Skeletal muscle satellite cell (primary cell): ENCODE measurements around the gene SMIM14.
A peak's percentile ranks its signal among the peaks of the same experiment; 100 is the strongest.
"Not testable (repeated sequence)": the region's sequence is repeated elsewhere in the genome, so short reads cannot be mapped to it uniquely, and the experiment has no call there.

Experiments used
- H3K27me3 ChIP-seq: 2 replicates; pipeline ENCODE4 v1.7.0; 2013; ENCODE audit warnings: low read length; ENCODE audit not compliant: control insufficient read depth, insufficient read depth
- H3K36me3 ChIP-seq: 2 replicates; pipeline ENCODE4 v1.7.0; 2013; ENCODE audit warnings: mild to moderate bottlenecking, control low read depth, low read length; ENCODE audit not compliant: insufficient read depth
- H3K4me1 ChIP-seq: 2 replicates; pipeline ENCODE4 v1.7.0; 2013; ENCODE audit warnings: low read length; ENCODE audit not compliant: control insufficient read depth, insufficient read depth
- H3K4me2 ChIP-seq: 2 replicates; pipeline ENCODE4 v1.7.0; 2013; ENCODE audit warnings: mild to moderate bottlenecking, low read length
- H3K4me3 ChIP-seq: 2 replicates; pipeline ENCODE4 v1.7.0; 2013; ENCODE audit warnings: low read length
- H3K9ac ChIP-seq: 2 replicates; pipeline ENCODE4 v1.7.0; 2013; ENCODE audit warnings: mild to moderate bottlenecking, low read depth, low read length, moderate library complexity
- H3K9me3 ChIP-seq: replicated peaks from 2 replicates; pipeline ENCODE4 v1.7.0; 2013; ENCODE audit warnings: mild to moderate bottlenecking, control low read depth, low read length

The SMIM14 gene

DNA sequence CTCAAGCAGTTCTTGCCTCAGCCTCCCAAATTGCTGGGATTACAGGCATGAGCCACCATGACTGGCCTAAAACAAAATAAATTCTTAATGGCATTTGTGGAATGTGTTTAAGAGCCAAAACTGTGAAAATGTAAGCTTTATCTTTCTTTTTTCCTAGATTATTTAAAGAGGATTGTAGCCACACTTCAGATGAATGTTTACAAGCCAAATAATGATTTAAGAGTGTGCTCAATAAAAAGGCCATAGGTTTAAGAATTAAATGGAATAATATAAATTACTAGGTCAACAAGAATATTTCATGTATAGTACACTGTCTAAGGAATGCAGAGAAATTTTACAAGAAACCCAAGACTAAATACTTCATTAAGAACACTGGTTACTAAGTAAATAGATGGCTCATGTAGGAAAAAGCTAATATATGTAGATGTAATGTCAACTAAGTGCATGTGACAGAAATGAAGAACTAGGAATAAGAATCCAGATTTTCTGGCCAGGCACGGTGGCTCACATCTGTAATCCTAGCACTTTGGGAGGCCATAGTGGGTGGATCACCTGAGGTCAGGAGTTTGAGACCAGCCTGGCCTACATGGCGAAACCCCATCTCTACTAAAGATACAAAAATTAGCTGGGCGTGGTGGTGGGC lies 90.1 kb downstream of the SMIM14 start:
- H3K4me3 ChIP-seq, result no peak overlapping the region
- peaks cover 18% of the 10 kb centered on the region for H3K36me3 ChIP-seq
- H3K9ac ChIP-seq, result no peak overlapping the region
- peaks cover 12% of the 10 kb centered on the region for H3K4me1 ChIP-seq
- no peak overlapping the region for H3K4me2 ChIP-seq
- peaks cover 3% of the 10 kb centered on the region for H3K9me3 ChIP-seq
- no peaks in the 10 kb centered on the region for H3K27me3 ChIP-seq

DNA sequence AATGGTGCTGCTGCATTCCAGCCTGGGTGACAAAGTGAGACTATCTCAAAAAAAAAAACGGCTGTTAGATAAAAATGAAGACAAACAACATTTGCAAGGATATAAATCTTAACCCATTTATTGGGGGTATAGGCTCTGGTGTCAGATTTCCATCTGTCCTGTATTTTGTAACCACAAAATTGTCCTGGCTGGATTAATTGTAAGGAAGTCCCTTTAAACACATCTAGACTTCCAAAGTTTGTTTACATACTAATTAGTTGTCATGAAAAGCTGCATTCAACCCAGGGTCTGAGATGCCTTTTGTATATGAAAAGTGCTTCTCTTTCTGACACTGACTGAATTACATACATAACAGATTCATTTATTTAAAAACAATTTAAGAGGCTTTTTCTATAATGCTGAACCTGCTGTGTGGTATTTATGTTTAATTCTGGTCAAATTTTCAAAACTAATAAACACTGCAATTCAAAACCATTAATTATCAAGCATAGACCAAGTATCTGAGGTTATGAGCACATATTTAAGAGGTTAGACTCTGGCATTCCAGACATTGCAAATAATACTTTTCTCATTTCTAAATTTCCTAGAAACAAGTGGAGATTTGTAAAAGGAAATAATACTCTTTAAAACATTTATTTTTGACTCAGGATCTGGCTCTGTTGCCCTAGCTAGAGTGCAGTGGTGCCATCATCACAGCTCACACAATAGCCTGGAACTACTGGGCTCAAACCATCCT lies 93.9 kb downstream of the SMIM14 start:
- no peak overlapping the region for H3K9ac ChIP-seq
- no peaks in the 10 kb centered on the region for H3K27me3 ChIP-seq
- peaks cover 7% of the 10 kb centered on the region for H3K36me3 ChIP-seq
- H3K9me3 ChIP-seq, result peaks cover 3% of the 10 kb centered on the region
- H3K4me3 ChIP-seq, result no peak overlapping the region
- peaks cover 21% of the 10 kb centered on the region for H3K4me1 ChIP-seq
- no peak overlapping the region for H3K4me2 ChIP-seq

DNA sequence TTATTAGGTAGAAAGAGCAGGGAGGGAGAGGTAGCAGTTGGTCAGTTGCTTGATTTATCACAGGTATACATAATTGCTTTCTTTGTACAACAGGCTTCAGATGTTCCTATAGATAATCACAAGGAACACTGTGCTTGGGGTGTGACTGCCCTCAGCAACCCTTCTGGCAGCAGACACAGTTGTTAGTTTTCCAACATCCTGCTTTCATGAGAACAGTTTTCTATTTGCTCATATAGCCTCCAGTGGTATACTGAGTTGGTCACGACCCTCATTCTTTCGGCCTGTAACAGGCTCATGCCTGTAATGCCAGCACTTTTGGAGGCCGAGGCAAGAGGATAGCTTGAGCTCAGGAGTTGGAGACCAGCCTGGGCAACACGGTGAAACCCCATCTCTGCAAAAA lies 94.6 kb downstream of the SMIM14 start:
- peaks cover 27% of the 10 kb centered on the region for H3K4me1 ChIP-seq
- H3K4me3 ChIP-seq, H3K9me3 ChIP-seq, H3K4me2 ChIP-seq, H3K36me3 ChIP-seq, H3K27me3 ChIP-seq, H3K9ac ChIP-seq: not testable (repeated sequence)

DNA sequence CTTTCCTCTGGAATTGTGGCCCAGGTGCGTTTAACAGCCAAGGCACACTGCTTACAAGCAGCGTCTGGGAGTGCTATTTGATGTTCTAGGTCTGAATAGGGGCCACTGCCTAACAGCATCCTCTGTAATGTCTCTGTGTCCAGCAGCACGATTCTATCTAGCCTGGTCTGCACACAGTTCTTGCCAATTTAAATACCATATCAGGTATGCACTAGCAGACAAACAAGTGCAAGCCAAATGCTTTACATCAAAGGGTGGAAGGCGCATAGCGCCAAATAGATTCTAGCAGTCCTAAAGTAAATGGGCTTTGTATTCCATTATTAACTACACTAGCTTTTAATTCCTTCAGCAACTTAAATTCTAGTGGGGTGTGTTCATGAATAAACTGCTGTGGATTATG lies 95.6 kb downstream of the SMIM14 start:
- Histone ChIP-seq H3K9me3 (peaks cover 3% of the 10 kb centered on the region), H3K4me2 (no peak overlapping the region), H3K9ac (no peak overlapping the region), H3K4me1 (peaks cover 27% of the 10 kb centered on the region), H3K27me3 (no peaks in the 10 kb centered on the region), H3K36me3 (peaks cover 7% of the 10 kb centered on the region), H3K4me3 (no peak overlapping the region)

DNA sequence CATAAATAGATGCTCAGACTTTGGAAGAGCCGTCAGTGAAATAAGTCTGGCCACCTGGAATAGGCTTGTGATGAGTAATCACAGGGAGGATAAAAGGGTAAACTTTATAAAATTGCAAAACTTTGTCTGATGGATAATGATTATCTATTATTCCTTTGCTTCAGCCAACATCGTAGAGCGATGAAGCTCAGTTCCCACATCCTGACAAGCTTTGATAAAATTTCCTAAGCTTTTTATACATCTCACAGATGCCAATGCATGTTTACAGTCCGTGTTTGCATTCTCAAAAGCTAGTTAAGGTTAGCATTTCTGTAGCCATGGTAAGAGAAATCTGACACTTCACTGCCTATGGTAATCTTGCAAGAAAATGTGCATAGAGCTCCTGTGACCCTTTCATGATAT lies 96.1 kb downstream of the SMIM14 start:
- H3K27me3 ChIP-seq, result no peaks in the 10 kb centered on the region
- no peak overlapping the region for H3K9ac ChIP-seq
- no peak overlapping the region for H3K4me2 ChIP-seq
- H3K9me3 ChIP-seq, result peaks cover 3% of the 10 kb centered on the region
- peaks cover 7% of the 10 kb centered on the region for H3K36me3 ChIP-seq
- no peak overlapping the region for H3K4me3 ChIP-seq
- peaks cover 27% of the 10 kb centered on the region for H3K4me1 ChIP-seq

DNA sequence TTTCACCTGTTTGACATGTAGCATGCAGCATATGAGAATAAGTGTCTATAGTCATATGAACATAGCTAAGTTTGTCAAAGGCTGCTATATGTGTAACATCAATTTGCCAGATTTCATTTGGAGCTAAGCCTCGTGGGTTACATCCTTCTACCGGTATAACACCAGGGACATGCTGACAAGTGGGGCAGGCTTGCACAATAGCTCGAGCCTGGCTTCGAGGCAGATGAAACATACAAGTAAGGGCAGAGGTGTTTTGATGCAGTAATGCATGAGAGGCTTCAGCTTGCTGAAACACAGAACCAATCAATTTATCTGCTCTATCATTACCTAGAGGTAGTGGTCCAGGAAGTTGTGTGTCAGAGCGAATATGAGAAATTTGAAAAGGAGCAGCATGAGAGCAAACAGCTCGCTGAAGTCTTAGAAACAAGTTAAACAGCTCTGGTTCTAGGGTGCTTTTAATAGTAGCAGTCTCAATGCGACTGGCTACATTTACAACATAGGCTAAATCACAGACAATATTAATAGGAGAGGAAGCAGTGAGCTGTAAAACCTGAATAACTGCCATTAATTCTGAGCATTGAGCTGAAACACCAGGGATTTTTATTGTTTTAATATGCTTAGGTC lies 96.6 kb downstream of the SMIM14 start:
- Histone ChIP-seq H3K27me3 (no peaks in the 10 kb centered on the region), H3K4me2 (no peak overlapping the region), H3K36me3 (peaks cover 7% of the 10 kb centered on the region), H3K4me3 (no peak overlapping the region), H3K9me3 (peaks cover 3% of the 10 kb centered on the region), H3K9ac (no peak overlapping the region), H3K4me1 (peaks cover 27% of the 10 kb centered on the region)

DNA sequence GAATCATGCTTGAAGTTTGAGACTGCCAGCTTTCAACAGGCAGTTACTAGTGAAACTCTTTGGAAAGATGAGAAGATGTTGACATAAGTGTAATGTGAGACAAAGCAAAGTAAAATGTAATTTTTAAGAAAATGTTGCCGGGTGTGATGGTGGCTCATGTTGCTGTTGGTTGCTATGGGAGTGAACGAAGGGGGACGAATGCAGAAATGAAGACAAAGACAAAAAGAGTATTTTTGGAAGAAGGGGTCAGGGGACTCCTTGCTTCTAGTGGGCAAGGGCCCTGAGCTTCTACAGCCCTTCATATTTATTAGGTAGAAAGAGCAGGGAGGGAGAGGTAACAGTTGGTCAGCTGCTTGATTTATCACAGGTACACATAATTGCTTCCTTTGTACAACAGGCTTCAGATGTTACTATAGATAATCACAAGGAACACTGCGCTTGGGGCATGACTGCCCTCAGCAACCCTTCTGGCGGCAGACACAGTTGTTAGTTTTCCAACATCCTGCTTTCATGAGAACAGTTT lies 99.5 kb downstream of the SMIM14 start:
- H3K36me3 ChIP-seq, result peaks cover 4% of the 10 kb centered on the region
- H3K4me2 ChIP-seq, result peak overlapping the region; percentile 35
- peaks cover 3% of the 10 kb centered on the region for H3K9me3 ChIP-seq
- peaks cover 22% of the 10 kb centered on the region for H3K4me1 ChIP-seq
- H3K9ac ChIP-seq, result no peak overlapping the region
- no peak overlapping the region for H3K4me3 ChIP-seq
- no peaks in the 10 kb centered on the region for H3K27me3 ChIP-seq

DNA sequence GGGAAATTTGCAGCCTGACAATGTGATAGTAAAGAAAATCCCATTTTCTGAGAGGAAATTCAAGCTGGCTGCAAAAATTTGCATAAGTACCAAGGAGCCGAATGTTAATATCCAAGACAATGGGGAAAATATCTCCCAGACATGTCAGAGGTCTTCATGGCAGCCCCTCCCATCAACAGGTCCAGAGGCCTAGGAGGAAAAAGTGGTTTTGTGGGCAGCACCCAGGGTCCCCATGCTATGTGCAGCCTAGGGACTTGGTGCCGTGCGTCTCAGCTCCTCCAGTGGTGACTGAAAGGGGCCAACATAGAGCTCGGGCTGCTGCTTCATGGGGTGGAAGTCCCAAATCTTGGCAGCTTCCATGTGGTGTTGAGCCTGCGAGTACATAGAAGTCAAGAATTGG lies 105.1 kb downstream of the SMIM14 start:
- Histone ChIP-seq H3K4me3 (no peak overlapping the region), H3K9me3 (no peaks in the 10 kb centered on the region), H3K36me3 (peaks cover 3% of the 10 kb centered on the region), H3K9ac (no peak overlapping the region), H3K27me3 (no peaks in the 10 kb centered on the region), H3K4me2 (no peak overlapping the region), H3K4me1 (peaks cover 8% of the 10 kb centered on the region)

DNA sequence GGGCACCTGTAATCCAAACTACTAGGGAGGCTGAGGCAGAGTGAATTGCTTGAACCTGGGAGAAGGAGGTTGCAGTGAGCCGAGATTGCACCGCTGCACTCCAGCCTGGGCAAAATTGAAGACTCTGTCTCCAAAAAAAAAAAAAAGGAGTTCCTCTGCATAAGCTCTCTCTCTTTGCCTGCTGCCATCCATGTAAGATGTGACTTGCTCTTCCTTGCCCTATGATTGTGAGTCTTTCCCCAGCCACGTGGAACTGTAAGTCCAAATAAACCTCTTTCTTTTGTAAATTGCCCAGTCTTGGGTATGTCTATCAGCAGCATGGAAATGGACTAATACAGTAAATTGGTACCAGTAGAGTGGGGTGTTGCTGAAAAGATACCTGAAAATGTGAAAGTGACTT lies 106.4 kb downstream of the SMIM14 start:
- not testable (repeated sequence) for H3K4me3 ChIP-seq, H3K27me3 ChIP-seq, H3K4me1 ChIP-seq, H3K9me3 ChIP-seq, H3K36me3 ChIP-seq, H3K9ac ChIP-seq, H3K4me2 ChIP-seq

DNA sequence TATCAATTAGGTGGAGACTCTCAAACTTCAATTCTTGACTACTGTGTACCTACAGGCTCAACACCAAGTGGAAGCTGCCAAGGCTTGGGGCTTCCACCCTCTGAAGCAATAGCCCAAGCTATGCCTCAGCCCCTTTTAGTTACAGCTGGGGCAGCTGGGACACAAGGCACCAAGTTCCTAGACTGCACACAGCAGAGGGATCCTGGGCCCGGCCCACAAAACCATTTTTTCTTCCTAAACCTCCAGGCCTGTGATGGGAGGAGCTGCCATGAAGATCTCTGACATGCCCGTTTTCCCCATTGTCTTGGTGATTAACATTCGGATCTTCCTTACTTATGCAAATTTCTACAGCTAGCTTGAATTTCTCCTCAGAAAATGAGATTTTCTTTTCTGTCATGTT lies 108.0 kb downstream of the SMIM14 start:
- no peak overlapping the region for H3K4me3 ChIP-seq
- H3K4me2 ChIP-seq, result no peak overlapping the region
- H3K9me3 ChIP-seq, result no peaks in the 10 kb centered on the region
- peaks cover 7% of the 10 kb centered on the region for H3K4me1 ChIP-seq
- no peaks in the 10 kb centered on the region for H3K27me3 ChIP-seq
- H3K9ac ChIP-seq, result no peak overlapping the region
- H3K36me3 ChIP-seq, result peaks cover 3% of the 10 kb centered on the region

DNA sequence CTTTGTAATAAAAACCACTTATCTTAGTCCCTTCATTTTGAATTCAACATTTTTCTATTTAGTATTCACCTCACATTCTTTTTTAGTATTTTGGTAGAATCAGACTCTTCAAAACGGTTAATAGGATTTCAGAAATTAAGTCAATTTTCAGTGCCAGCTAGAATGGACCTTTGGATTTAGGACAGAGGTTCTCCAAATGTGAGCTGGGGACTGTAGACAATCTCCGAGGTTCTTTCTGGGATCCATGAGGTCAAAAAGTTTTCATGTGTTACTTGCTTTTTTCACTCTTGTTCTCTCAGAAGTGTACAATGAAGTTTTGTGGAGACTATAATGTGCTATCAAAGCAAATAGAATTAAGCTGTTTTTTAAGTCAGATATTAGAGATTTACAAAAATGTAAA lies 109.1 kb downstream of the SMIM14 start:
- H3K4me3 ChIP-seq, result no peak overlapping the region
- H3K9ac ChIP-seq, result no peak overlapping the region
- H3K9me3 ChIP-seq, result no peaks in the 10 kb centered on the region
- H3K36me3 ChIP-seq, result peaks cover 5% of the 10 kb centered on the region
- no peak overlapping the region for H3K4me2 ChIP-seq
- H3K4me1 ChIP-seq, result peaks cover 13% of the 10 kb centered on the region
- H3K27me3 ChIP-seq, result no peaks in the 10 kb centered on the region
